ENCODE data around the gene NLGN1. TPM values are rescaled to one million over a fixed set of nuclear protein-coding genes. Genes with fewer than 3 reads are reported as not detected.

Gene NLGN1
- total and polyA plus RNA-seq, 5 experiments from 2014 or later = not detected

DNA sequence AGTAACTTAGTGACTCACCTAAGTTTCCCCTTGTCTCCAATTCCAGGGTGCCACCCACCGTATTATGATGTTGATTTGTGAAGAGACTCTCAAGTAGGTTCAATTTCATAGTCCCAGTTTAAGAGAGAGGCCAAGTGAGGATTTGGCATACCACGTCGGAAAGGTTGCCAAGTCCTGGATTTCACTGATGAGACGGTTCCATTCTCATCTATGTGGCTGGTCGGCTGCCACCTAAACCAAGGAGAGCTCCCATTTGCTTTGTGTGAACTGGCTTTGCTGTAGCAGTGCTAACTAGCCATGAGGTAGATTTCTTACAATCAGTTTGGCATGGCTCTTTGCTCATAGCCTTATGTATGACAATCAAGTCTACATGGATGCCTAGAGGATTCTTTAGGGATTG lies 653.6 kb downstream of the NLGN1 start:
- POLR2A ChIA-PET = no interaction called here
- H3K9me3 Mint-ChIP-seq = peaks cover 0 to 21% (median 0%) of the 10 kb centered on the region in 9 donors

DNA sequence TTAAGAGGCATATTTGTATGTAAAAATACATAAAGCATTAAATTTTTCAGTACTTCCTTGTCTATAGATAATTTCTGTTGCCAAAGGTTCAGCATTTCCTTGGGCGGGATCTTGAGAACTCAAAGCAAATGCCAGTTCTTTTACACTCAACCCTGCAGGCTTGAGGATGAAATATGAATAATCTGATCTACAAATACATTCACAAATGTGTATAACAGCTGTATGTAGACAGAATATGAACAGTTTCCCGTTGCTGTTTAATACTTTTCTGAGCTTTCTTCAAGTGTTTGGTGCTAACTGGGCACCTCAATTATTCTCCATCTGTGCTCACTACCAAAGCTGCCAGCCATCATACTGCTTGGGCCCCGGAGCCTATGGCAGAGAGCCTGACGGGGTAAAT lies 661.3 kb downstream of the NLGN1 start:
- no peak for DNase-seq
- Mint-ChIP-seq H3K9me3 (peaks cover 0 to 18% (median 4%) of the 10 kb centered on the region in 9 donors), H3K36me3 (no peaks in the 10 kb centered on the region), H3K4me1 (no peaks in the 10 kb centered on the region), H3K27ac (no peak overlapping the region), H3K27me3 (no peaks in the 10 kb centered on the region), H3K4me3 (no peak overlapping the region)
- ATAC-seq = no peak
- POLR2A ChIA-PET = no interaction called here

More for the DNA sequence above, 653.6 kb downstream of the NLGN1 start:
- Mint-ChIP-seq H3K36me3 (no peaks in the 10 kb centered on the region), H3K4me3 (no peak overlapping the region), H3K27me3 (no peaks in the 10 kb centered on the region), H3K27ac (no peak overlapping the region), H3K4me1 (no peaks in the 10 kb centered on the region)
- ATAC-seq (no peak), DNase-seq (no peak)

DNA sequence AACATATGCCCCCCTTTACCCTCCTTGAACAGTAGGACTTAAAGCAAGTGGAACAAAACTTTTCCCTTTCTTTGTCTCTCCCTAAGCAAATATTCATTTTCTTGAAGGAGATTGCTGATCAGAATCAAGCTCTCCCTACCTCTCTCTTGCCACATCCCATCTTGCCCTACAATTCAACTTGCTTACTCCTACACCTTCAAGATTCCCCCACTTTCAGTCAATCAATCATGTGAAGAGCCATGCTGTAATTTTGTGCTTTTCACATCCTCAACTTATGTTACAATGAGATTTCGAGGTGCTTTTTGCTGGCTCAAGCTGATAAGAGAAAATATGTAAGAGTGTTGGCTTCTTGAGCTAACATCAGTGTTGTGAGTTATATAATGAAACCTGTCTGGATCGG lies 662.9 kb downstream of the NLGN1 start:
- Mint-ChIP-seq H3K4me3 (no peak overlapping the region), H3K9me3 (peaks cover 0 to 12% (median 4%) of the 10 kb centered on the region in 9 donors), H3K27me3 (no peaks in the 10 kb centered on the region), H3K36me3 (no peaks in the 10 kb centered on the region), H3K27ac (no peak overlapping the region), H3K4me1 (no peaks in the 10 kb centered on the region)
- ATAC-seq (no peak), DNase-seq (no peak)
- POLR2A ChIA-PET = no interaction called here

DNA sequence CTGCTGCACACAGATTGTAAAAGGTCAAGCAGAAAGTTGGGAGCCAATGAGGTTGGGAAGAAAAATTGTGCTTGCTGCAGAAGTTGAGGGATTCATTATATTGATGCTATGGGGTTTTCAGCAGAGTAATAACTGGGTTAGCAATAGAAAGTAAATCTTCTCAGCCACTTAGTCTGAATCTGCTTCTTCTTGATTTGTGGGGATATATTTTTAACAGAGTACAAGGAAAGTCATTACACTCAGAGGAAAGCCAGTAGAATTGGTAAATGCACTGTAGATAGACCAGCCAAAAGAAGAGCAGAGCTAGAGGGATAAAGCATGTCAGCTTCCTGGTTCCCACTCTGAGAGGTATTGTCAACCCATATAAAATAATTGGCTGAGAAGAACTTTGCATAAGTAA lies 663.6 kb downstream of the NLGN1 start:
- Mint-ChIP-seq H3K27ac (no peak overlapping the region), H3K36me3 (no peaks in the 10 kb centered on the region), H3K27me3 (no peaks in the 10 kb centered on the region), H3K4me3 (no peak overlapping the region), H3K9me3 (peaks cover 2 to 12% (median 4%) of the 10 kb centered on the region in 9 donors), H3K4me1 (no peaks in the 10 kb centered on the region)
- POLR2A ChIA-PET = no interaction called here
- no peak for DNase-seq
- no peak for ATAC-seq

DNA sequence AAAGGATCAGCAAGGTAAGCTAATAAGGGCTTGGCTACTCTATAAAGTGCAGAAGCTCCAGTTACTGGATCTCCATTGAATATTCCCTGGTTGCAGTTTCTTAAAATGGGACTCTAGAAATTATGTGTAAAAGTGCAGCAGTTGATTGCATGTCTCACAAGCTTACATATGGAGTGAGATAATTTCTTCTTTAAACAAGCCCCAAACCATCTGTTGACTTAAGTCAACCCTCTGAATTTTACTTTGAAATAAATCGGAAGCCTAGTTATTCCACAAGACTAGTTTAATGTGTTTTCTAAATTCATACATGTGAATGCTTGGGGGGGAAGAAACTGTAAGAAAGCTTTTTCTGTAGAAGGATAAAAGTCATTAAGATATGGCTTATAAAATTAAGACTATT lies 664.2 kb downstream of the NLGN1 start:
- Mint-ChIP-seq H3K27ac (no peak overlapping the region), H3K4me1 (no peaks in the 10 kb centered on the region), H3K4me3 (no peak overlapping the region), H3K9me3 (peaks cover 2 to 12% (median 8%) of the 10 kb centered on the region in 9 donors), H3K36me3 (no peaks in the 10 kb centered on the region), H3K27me3 (no peaks in the 10 kb centered on the region)
- DNase-seq = no peak
- ATAC-seq = no peak
- POLR2A ChIA-PET = no interaction called here

DNA sequence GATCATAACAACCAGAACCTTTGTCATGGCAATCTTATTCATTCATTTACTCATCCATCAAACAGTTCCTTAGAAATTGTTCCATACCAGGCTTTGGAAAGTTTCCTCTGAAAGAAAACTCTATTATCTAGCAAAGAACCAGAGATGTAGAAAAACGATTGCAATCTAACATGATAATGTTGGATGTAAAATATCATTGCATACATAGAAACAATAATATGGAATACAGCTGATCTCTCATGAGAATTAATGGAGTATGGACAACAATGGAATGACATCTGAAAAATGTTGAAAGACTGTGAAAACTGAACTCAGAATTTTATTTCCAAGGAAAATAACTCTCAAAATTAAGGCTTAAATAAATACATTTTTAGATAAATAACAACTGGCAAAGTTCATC lies 665.4 kb downstream of the NLGN1 start:
- POLR2A ChIA-PET = no interaction called here
- H3K27me3 Mint-ChIP-seq = no peaks in the 10 kb centered on the region
- no peak for ATAC-seq
- H3K27ac Mint-ChIP-seq = no peak overlapping the region
- H3K4me3 Mint-ChIP-seq = no peak overlapping the region
- H3K9me3 Mint-ChIP-seq = peaks cover 0 to 12% (median 8%) of the 10 kb centered on the region in 9 donors
- no peaks in the 10 kb centered on the region for H3K4me1 Mint-ChIP-seq
- no peaks in the 10 kb centered on the region for H3K36me3 Mint-ChIP-seq
- DNase-seq = no peak

DNA sequence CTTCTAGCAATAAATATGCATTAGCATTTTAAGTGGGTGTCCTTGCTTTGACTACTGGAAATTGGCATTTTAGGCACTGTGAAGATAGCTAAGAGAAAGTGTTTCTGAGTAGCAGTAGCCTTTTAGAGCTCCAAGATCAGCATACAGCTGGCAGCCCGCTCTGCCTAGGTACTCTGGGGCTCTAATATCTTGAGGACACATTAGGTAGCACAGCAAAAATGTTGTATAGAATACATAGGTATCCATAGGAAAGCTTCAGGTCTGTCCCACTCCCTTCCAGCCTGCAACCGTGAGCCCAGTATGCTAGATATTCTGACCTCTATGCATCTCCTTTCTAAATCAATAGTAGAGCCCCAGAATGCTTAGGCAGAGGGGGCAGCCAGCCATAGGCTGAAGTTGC lies 670.5 kb downstream of the NLGN1 start:
- Mint-ChIP-seq H3K27ac (no peak overlapping the region), H3K36me3 (no peaks in the 10 kb centered on the region), H3K4me1 (no peaks in the 10 kb centered on the region), H3K4me3 (no peak overlapping the region), H3K9me3 (peaks cover 0 to 11% (median 3%) of the 10 kb centered on the region in 9 donors), H3K27me3 (no peaks in the 10 kb centered on the region)
- peak in 1 of 2 donors; percentile 16 for ATAC-seq
- no peak for DNase-seq
- POLR2A ChIA-PET = no interaction called here

DNA sequence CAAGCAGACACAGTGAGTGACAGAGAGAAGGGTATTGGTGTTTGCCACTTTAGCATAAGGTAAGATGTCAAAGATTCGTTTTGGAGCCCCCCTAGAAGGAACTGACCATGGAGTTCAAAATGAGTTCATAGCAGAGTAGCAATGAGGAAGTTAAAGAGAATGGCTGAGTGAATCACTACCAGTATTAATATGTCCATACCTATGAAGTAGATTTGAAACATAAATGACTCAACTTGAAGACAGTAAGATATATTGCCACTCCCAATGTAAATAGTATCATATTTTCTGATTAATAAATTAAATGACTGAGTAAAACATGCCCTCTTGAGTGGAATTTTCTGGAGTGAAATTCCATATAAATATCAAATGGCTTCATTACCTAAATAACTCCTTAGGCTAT lies 675.1 kb downstream of the NLGN1 start:
- ATAC-seq (no peak), DNase-seq (no peak)
- H3K9me3 Mint-ChIP-seq = peaks cover 0 to 10% (median 0%) of the 10 kb centered on the region in 9 donors
- H3K27ac Mint-ChIP-seq = no peak overlapping the region
- H3K4me1 Mint-ChIP-seq = no peaks in the 10 kb centered on the region
- no peaks in the 10 kb centered on the region for H3K36me3 Mint-ChIP-seq
- no peak overlapping the region for H3K4me3 Mint-ChIP-seq
- no peaks in the 10 kb centered on the region for H3K27me3 Mint-ChIP-seq
- POLR2A ChIA-PET = no interaction called here

DNA sequence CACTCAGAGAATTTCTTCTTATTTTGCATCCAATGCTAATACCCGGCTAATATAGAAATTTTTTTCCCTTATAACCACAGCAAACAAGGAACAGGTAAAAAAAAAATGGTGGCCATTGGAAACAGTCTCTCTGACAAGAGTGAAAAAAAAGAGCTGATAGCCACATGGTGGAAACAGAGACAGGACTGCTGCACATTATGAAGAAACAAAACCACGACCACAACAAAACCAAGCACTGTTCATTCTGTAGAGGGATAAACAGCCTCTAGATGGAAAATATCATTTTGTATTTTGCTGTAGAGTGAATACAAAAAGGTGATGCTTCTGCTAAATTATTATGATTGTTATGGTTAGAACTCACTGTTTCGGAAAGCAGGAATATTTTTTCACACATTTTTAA lies 686.2 kb downstream of the NLGN1 start:
- POLR2A ChIA-PET = no interaction called here
- Mint-ChIP-seq H3K27me3 (no peaks in the 10 kb centered on the region), H3K9me3 (peaks cover 0 to 5% (median 0%) of the 10 kb centered on the region in 9 donors), H3K4me3 (no peak overlapping the region), H3K27ac (no peak overlapping the region), H3K4me1 (no peaks in the 10 kb centered on the region), H3K36me3 (no peaks in the 10 kb centered on the region)
- no peak for ATAC-seq
- no peak for DNase-seq

DNA sequence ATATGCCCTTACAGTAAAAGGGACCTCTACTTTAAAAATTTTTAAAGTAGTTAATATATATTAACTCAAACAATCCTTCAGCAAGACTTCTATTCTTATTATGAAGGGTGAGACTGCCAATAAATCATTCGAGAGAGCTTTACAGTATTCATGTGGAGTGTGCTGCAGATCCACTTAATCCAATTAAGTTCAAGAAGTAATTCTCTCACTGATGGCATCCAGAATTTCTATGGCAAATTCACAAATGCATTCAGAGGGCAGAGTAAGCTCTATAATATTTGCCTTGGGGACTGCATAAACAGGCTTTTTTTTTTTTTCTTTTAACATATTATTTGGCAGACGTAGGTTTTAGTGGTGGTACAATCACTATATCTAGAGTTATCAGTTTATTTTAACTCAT lies 692.0 kb downstream of the NLGN1 start:
- Mint-ChIP-seq H3K27me3 (no peaks in the 10 kb centered on the region), H3K4me1 (no peaks in the 10 kb centered on the region), H3K9me3 (peaks cover 0 to 1% (median 0%) of the 10 kb centered on the region in 9 donors), H3K36me3 (no peaks in the 10 kb centered on the region), H3K27ac (no peak overlapping the region), H3K4me3 (no peak overlapping the region)
- DNase-seq (no peak), ATAC-seq (no peak)
- POLR2A ChIA-PET = no interaction called here

DNA sequence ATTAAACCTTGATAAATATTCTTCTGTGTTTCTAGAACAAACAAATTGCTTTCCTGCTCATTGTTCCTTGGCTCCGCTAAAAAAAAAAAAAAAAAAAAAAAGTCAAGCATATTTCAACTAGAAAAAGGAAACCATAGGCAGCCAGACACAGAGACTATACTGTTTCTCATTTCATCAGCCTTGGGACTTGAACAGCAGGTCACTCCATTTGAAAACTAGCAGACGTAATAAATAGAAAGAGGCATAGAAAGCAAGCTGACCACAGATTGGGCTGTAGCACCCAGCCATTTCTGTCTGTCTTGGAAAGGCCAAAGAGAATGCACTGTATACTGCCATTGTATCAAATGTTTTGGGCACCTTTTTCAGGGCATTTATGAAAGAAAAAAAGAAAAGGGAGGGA lies 697.1 kb downstream of the NLGN1 start:
- no peak overlapping the region for H3K4me3 Mint-ChIP-seq
- H3K27me3 Mint-ChIP-seq = no peaks in the 10 kb centered on the region
- no peaks in the 10 kb centered on the region for H3K4me1 Mint-ChIP-seq
- DNase-seq (no peak), ATAC-seq (no peak)
- H3K9me3 Mint-ChIP-seq = no peaks in the 10 kb centered on the region
- no peak overlapping the region for H3K27ac Mint-ChIP-seq
- POLR2A ChIA-PET = no interaction called here
- H3K36me3 Mint-ChIP-seq = no peaks in the 10 kb centered on the region

DNA sequence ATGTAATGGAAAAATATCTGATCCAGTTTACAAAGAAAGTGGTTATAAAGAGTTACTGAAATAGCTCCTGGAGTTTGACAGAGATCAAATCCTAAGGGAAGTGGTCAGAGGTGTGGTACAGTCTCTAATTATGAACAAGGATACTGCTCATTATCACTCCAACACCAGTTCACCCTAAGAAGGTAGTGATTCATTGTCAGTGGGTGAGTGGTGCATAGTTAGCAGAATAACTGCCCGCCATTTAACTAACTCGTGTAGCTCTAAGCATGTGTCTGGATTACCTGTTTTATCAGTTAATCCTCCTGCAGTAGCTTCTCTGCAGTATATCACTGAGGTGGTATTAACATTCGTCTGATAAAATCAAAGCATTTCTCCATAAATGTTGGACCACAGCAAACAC lies 700.1 kb downstream of the NLGN1 start:
- H3K4me3 Mint-ChIP-seq = no peak overlapping the region
- ATAC-seq (no peak), DNase-seq (no peak)
- POLR2A ChIA-PET = interaction anchor here (0.6 kb wide), 1 partner anchor 1003 kb away, joined by 3 read pairs; no protein-coding TSS in a partner anchor
- H3K4me1 Mint-ChIP-seq = no peaks in the 10 kb centered on the region
- H3K27me3 Mint-ChIP-seq = no peaks in the 10 kb centered on the region
- H3K9me3 Mint-ChIP-seq = peaks cover 0 to 8% (median 0%) of the 10 kb centered on the region in 9 donors
- H3K27ac Mint-ChIP-seq = no peak overlapping the region
- H3K36me3 Mint-ChIP-seq = no peaks in the 10 kb centered on the region

DNA sequence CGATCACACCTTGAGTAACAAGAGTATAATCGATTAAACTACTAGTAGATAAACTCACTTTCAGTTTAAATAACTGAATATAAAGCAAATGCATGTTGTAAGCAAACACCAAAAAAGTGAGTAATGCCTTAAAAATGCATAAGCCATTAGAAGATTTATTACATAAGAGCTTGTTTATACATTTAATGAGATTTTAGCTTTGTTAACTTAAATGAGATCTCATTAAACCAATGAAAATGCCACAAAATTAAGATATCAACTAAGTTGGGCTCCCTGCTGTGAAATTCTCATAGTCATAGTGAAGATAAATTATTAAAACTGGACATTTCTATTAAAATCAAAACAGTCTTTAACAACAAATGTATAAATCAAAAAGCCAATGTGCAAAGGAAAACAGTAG lies 701.2 kb downstream of the NLGN1 start:
- ATAC-seq = no peak
- POLR2A ChIA-PET = no interaction called here
- H3K27ac Mint-ChIP-seq = no peak overlapping the region

DNA sequence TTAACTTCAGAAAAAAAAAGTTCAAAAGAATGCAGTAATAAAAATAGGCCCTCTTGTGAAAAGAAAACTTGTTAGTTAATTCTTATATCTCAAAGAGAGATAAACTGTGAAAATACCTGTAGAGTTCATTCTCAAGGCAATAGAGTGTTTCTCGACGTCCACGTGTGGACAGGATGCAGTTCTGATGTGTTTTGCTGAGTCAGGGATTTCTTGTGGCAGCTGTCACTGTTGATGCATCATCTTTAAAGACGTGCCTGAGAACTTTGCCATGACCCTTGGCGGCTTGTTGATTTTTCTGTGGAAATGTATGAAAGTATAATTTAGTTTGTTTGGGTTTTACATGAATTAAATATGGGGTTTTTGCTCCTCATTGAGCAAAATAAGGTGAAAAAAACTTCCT lies 702.2 kb downstream of the NLGN1 start:
- no peak for DNase-seq
- H3K9me3 Mint-ChIP-seq = peaks cover 0 to 16% (median 0%) of the 10 kb centered on the region in 9 donors
- POLR2A ChIA-PET = no interaction called here
- H3K4me1 Mint-ChIP-seq = no peaks in the 10 kb centered on the region
- no peak overlapping the region for H3K27ac Mint-ChIP-seq
- no peak overlapping the region for H3K4me3 Mint-ChIP-seq
- no peaks in the 10 kb centered on the region for H3K36me3 Mint-ChIP-seq
- no peak for ATAC-seq
- H3K27me3 Mint-ChIP-seq = no peaks in the 10 kb centered on the region

More for the DNA sequence above, 701.2 kb downstream of the NLGN1 start:
- Mint-ChIP-seq H3K4me3 (no peak overlapping the region), H3K4me1 (no peaks in the 10 kb centered on the region), H3K27me3 (no peaks in the 10 kb centered on the region), H3K9me3 (peaks cover 0 to 8% (median 0%) of the 10 kb centered on the region in 9 donors), H3K36me3 (no peaks in the 10 kb centered on the region)
- DNase-seq = no peak

Measured in naive thymus-derived CD8-positive, alpha-beta T cell (primary cell).